Heart left ventricle (tissue), 16 donors: Measurements from ENCODE around the gene PTPRD. TPM values are rescaled to one million over a fixed set of nuclear protein-coding genes. Genes with fewer than 3 reads are reported as not detected.

Source experiments
- ATAC-seq, 4 donors: fragments of 200-7000 bp; cut with Tn5 transposase; one replicate each; pipeline ENCODE4 v1.9.1; 2020 to 2022; ENCODE audit warnings: moderate library complexity in 4 of 4, mild to moderate bottlenecking in 3 of 4, moderate number of reproducible peaks in 1 of 4
- DNase-seq, 5 donors: peaks; one replicate each; pipeline ENCODE4 v3.0.0-alpha.2; 2020
- H3K27ac ChIP-seq, 12 donors: fragments of 200-600 bp; sonication (generic) in 4 of 12; one replicate each; pipeline versions ENCODE4 v1.5.0 to v1.8.0; 2016 to 2022; ENCODE audit warnings: mild to moderate bottlenecking in 2 of 12
- H3K27me3 ChIP-seq, 9 donors: fragments of 200-600 bp; sonication (generic) in 2 of 9; one replicate each; pipeline versions ENCODE4 v1.5.1 to v1.8.0; 2016 to 2022; ENCODE audit warnings: mild to moderate bottlenecking in 3 of 9
- H3K36me3 ChIP-seq, 9 donors: fragments of 200-600 bp; sonication (generic) in 2 of 9; one replicate each; pipeline versions ENCODE4 v1.5.0 to v1.8.0; 2018 to 2022; ENCODE audit warnings: mild to moderate bottlenecking in 2 of 9
- H3K4me1 ChIP-seq, 12 donors: fragments of 200-600 bp; sonication (generic) in 4 of 12; one replicate each; pipeline versions ENCODE4 v1.5.0 to v1.8.0; 2016 to 2022; ENCODE audit warnings: mild to moderate bottlenecking in 3 of 12
- H3K4me3 ChIP-seq, 12 donors: fragments of 200-600 bp; sonication (generic) in 4 of 12; one replicate each; pipeline versions ENCODE4 v1.5.0 to v1.8.0; 2017 to 2022; ENCODE audit warnings: mild to moderate bottlenecking in 9 of 12, moderate library complexity in 4 of 12
- H3K9me3 ChIP-seq, 12 donors: fragments of 200-600 bp; sonication (generic) in 4 of 12; one replicate each; pipeline versions ENCODE4 v1.5.0 to v1.8.0; 2016 to 2022; ENCODE audit warnings: mild to moderate bottlenecking in 1 of 12
- POLR2A ChIP-seq, 2 donors: fragments of 450-650 bp; IDR thresholded peaks; one replicate each; pipeline ENCODE4 v1.6.1; 2017; ENCODE audit warnings: antibody characterized with exemption in 2 of 2, mild to moderate bottlenecking in 2 of 2, moderate library complexity in 2 of 2
- WGBS, 4 donors: extraction: QIAGEN DNeasy Blood & Tissue Kit in 2 of 4; methylation state at CpG; one replicate each; pipeline versions ENCODE4 v1.1.5 to v1.1.7; 2013 to 2018; 5-methylcytosine and 5-hydroxymethylcytosine counted together
- intact Hi-C, 10 donors: fragments of 100-400 bp; cut with DNase I; formaldehyde crosslinking; loops; one replicate each; pipeline versions ENCODE4 v1.11.1 to v1.14.2; 2022
- polyA plus RNA-seq, 2 donors: library from polyadenylated mRNA; stranded (reverse); fragments of 200-250 nt; gene quantifications; one replicate each; pipeline ENCODE4 v1.2.3, GENCODE V29; 2013
- total RNA-seq, 9 donors: library from RNA; depleted of rRNA in 2 of 9; stranded (reverse); fragments of >200 nt in 2 of 9; fragmentation: NEBNext Ultra II Directional in 3 of 9; extraction: Animal tissue kit (Norgen Biotek cat#: 25700) in 3 of 9; gene quantifications; one replicate each; pipeline versions ENCODE4 v1.1.0 to v1.2.4, GENCODE V29; 2016 to 2023
- TF ChIP-seq, protein P1 (sequence below), 12 donors: fragments of 200-600 bp; sonication (generic) in 4 of 12; IDR thresholded peaks; one replicate each; pipeline versions ENCODE4 v1.5.0 to v1.8.0; 2018 to 2022; ENCODE audit warnings: antibody characterized with exemption in 12 of 12, mild to moderate bottlenecking in 5 of 12
- donor health status: ischemic (EF 13 %, LVEDD 7.1; RV severe dilation, severe dysfunction).
- donor health status: healthy with polysubstance abuse.
- donor health status: DM: no; HTN: yes; CAD: no.
- donor health status: DM: no; HTN: no; CAD: no.
- donor health status: ischemic (EF 25% LVEDD 6.9; RV normal size, moderate dysfunction).
- donor health status: ischemic (EF 25% LVEDD 5.7; RV mildly dilated, moderate dysfunction).
- donor health status: healthy.
- donor health status: DM: yes; HTN: yes; CAD: no.
- donor health status: ischemic (EF 35%, LVEDD 5.7; RV mildly dilated, moderate dysfunction).
- donor health status: nonischemic (EF 11% LVEDD 7.7; RV severe dilation, severe dysfunction).
- donor health status: DM: yes; HTN: yes; CAD: no.
- donor health status: PGD.
- donor health status: ischemic (EF 29% LVEDD 5.4; RV normal size, mild dysfunction).
- donor health status: nonischemic (EF 23%, LVEDD 6.1; RV moderate dilation, normal function).

Gene PTPRD
- total and polyA plus RNA-seq, 11 donors, result 1.4 to 25.3 (median 15.1) TPM

- TF ChIP-seq, protein P1, sequence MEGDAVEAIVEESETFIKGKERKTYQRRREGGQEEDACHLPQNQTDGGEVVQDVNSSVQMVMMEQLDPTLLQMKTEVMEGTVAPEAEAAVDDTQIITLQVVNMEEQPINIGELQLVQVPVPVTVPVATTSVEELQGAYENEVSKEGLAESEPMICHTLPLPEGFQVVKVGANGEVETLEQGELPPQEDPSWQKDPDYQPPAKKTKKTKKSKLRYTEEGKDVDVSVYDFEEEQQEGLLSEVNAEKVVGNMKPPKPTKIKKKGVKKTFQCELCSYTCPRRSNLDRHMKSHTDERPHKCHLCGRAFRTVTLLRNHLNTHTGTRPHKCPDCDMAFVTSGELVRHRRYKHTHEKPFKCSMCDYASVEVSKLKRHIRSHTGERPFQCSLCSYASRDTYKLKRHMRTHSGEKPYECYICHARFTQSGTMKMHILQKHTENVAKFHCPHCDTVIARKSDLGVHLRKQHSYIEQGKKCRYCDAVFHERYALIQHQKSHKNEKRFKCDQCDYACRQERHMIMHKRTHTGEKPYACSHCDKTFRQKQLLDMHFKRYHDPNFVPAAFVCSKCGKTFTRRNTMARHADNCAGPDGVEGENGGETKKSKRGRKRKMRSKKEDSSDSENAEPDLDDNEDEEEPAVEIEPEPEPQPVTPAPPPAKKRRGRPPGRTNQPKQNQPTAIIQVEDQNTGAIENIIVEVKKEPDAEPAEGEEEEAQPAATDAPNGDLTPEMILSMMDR (IDR thresholded peaks at IDR 0.05), result no peak
- no peak for TF ChIP-seq POLR2A (IDR thresholded peaks at IDR 0.05)
- intact Hi-C loops, result no loop called here
- no peaks in the 10 kb centered on the region for H3K27me3 ChIP-seq
- H3K4me1 ChIP-seq, result peaks cover 0 to 12% (median 0%) of the 10 kb centered on the region in 12 donors
- no peak overlapping the region for H3K4me3 ChIP-seq
- H3K36me3 ChIP-seq, result no peaks in the 10 kb centered on the region
- H3K27ac ChIP-seq, result no peak overlapping the region
- WGBS, 4 donors, result 84 to 95% (median 91%) methylated on average over 4 of the region's 4 CpGs
- ATAC-seq (no peak), DNase-seq (no peak)
- no peaks in the 10 kb centered on the region for H3K9me3 ChIP-seq
Measured at GRCh38 chr9:10255758-10256157, 357.0 kb downstream of the PTPRD start.

- TF ChIP-seq, protein P1 (IDR thresholded peaks at IDR 0.05), result no peak
- no peak for TF ChIP-seq POLR2A (IDR thresholded peaks at IDR 0.05)
- H3K4me1 ChIP-seq, result peaks cover 0 to 6% (median 0%) of the 10 kb centered on the region in 12 donors
- intact Hi-C loops, result no loop called here
Measured at GRCh38 chr9:10254338-10254737, 358.5 kb downstream of the PTPRD start.

DNA sequence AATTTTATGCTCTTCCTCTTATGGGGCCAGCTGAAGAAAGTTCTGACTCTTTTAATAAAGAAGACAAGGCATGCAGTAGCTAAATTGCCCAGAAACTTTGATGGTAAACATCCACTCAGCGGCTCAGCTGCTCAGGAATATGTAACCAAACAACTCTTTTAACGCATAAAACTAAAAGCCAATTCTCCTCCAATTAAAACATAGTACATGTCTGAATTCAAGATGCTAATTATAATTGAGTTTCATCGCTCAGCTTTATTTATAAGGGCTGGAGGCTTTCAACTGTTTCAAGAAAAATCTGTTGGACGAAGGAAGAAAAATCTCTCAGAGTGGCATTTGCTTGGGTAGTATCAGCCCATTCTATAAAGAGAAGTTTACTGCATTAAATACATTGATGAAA lies 359.5 kb downstream of the PTPRD start:
- Histone ChIP-seq H3K27me3 (no peaks in the 10 kb centered on the region), H3K9me3 (no peaks in the 10 kb centered on the region), H3K4me3 (no peak overlapping the region), H3K27ac (no peak overlapping the region), H3K4me1 (peaks cover 0 to 6% (median 0%) of the 10 kb centered on the region in 12 donors), H3K36me3 (no peaks in the 10 kb centered on the region)
- intact Hi-C loops, result no loop called here
- TF ChIP-seq POLR2A (IDR thresholded peaks at IDR 0.05), result no peak
- TF ChIP-seq, protein P1 (IDR thresholded peaks at IDR 0.05), result no peak
- WGBS, 4 donors, result 89 to 95% (median 94%) methylated on average over 4 of the region's 4 CpGs
- no peak for DNase-seq
- ATAC-seq, result no peak

More at GRCh38 chr9:10254338-10254737, 358.5 kb downstream of the PTPRD start:
- H3K9me3 ChIP-seq, result no peaks in the 10 kb centered on the region
- H3K4me3 ChIP-seq, result no peak overlapping the region
- 20 to 34% (median 22%) methylated on average over 3 of the region's 3 CpGs for WGBS, 4 donors
- no peak for DNase-seq
- ATAC-seq, result no peak
- H3K36me3 ChIP-seq, result no peaks in the 10 kb centered on the region
- no peak overlapping the region for H3K27ac ChIP-seq
- no peaks in the 10 kb centered on the region for H3K27me3 ChIP-seq

DNA sequence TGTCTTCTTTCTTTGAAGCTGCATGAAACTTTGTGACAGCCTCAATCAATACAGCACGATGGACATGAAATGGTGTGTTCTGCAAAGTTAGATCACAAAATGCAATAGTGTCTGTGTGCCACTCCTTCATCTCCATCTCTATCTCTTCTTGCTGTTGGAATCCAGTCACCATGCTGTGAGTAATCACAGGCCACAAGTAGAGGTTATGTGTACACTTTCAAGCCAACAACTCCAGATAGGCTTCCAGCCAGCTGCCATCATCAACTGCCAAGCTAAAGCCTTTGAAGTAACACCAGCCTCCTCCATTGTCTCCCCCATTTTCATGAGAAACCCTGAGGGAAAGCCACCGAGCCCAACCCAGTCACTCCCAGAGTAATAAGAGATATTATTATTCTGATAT lies 360.6 kb downstream of the PTPRD start:
- TF ChIP-seq, protein P1 (IDR thresholded peaks at IDR 0.05), result no peak
- no peak for TF ChIP-seq POLR2A (IDR thresholded peaks at IDR 0.05)
- 35 to 43% (median 42%) methylated on average over 2 of the region's 2 CpGs for WGBS, 4 donors
- no peaks in the 10 kb centered on the region for H3K27me3 ChIP-seq
- intact Hi-C loops, result no loop called here
- H3K4me1 ChIP-seq, result peaks cover 0 to 6% (median 0%) of the 10 kb centered on the region in 12 donors
- no peaks in the 10 kb centered on the region for H3K36me3 ChIP-seq
- DNase-seq (peak in 4 of 5 donors; percentile 65 to 80 (median 76)), ATAC-seq (peak; percentile 93 to 97 (median 96))
- peak overlapping the region in 6 of 12 donors; percentile 2 to 74 (median 59) for H3K27ac ChIP-seq
- H3K4me3 ChIP-seq, result no peak overlapping the region
- no peaks in the 10 kb centered on the region for H3K9me3 ChIP-seq
